Esophagus squamous epithelium (tissue), 4 donors: ENCODE data around the gene GNB5.

Experiments
- POLR2A ChIP-seq, 4 donors: fragments of 450-650 bp; IDR thresholded peaks; one replicate each; pipeline ENCODE4 v1.6.1; 2017; ENCODE audit warnings: antibody characterized with exemption in 4 of 4, mild to moderate bottlenecking in 4 of 4, moderate library complexity in 3 of 4
- TF ChIP-seq, protein P1 (sequence below), 6 experiments: fragments of 450-650 bp in 4 of 6; fragments of 200-600 bp in 2 of 6; sonication (generic) in 2 of 6; IDR thresholded peaks; one replicate each; pipeline ENCODE4 v1.5.1; 2016 to 2019; ENCODE audit warnings: antibody characterized with exemption in 6 of 6, mild to moderate bottlenecking in 4 of 6, moderate library complexity in 4 of 6

GRCh38 chr15:52184721-52185120, 6.5 kb downstream of the GNB5 start:
- TF ChIP-seq, protein P1, sequence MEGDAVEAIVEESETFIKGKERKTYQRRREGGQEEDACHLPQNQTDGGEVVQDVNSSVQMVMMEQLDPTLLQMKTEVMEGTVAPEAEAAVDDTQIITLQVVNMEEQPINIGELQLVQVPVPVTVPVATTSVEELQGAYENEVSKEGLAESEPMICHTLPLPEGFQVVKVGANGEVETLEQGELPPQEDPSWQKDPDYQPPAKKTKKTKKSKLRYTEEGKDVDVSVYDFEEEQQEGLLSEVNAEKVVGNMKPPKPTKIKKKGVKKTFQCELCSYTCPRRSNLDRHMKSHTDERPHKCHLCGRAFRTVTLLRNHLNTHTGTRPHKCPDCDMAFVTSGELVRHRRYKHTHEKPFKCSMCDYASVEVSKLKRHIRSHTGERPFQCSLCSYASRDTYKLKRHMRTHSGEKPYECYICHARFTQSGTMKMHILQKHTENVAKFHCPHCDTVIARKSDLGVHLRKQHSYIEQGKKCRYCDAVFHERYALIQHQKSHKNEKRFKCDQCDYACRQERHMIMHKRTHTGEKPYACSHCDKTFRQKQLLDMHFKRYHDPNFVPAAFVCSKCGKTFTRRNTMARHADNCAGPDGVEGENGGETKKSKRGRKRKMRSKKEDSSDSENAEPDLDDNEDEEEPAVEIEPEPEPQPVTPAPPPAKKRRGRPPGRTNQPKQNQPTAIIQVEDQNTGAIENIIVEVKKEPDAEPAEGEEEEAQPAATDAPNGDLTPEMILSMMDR (IDR thresholded peaks at IDR 0.05) = no peak
- TF ChIP-seq POLR2A (IDR thresholded peaks at IDR 0.05) = no peak
